ENCODE measurements around the gene PPM1K. TPM values are rescaled to one million over a fixed set of nuclear protein-coding genes. Genes with fewer than 3 reads are reported as not detected.

PPM1K gene
- total and polyA plus RNA-seq, 4 donors, result 5.2 to 45.9 (median 12.5) TPM

GRCh38 chr4:88227734-88228133, 56.6 kb downstream of the PPM1K start:
- H3K4me1 ChIP-seq (ENCODE audit: control insufficient read depth in 5 of 5, insufficient read depth in 5 of 5, low read length in 5 of 5), result peaks cover 0 to 24% (median 19%) of the 10 kb centered on the region in 5 donors
- no peak for DNase-seq
- no peak for ATAC-seq (ENCODE audit: insufficient read depth, low FRiP score)
- H3K4me3 ChIP-seq, result no peak overlapping the region
- H3K36me3 ChIP-seq (ENCODE audit: control insufficient read depth in 4 of 4, insufficient read depth in 4 of 4, low read length in 4 of 4), result no peaks in the 10 kb centered on the region
- TF ChIP-seq CTCF (IDR thresholded peaks at IDR 0.05; ENCODE audit: control extremely low read depth, extremely low read depth), result no peak
- 80 to 90% methylated on average over 2 of the region's 2 CpGs for WGBS, 2 donors
- H3K9ac ChIP-seq (ENCODE audit: insufficient read depth in 1 of 2, low read length in 2 of 2), result no peak overlapping the region
- H3K9me3 ChIP-seq (ENCODE audit: control insufficient read depth in 4 of 4, insufficient read depth in 3 of 4, low read length in 3 of 4), result no peaks in the 10 kb centered on the region
- H3K27me3 ChIP-seq (ENCODE audit: control insufficient read depth in 3 of 3, insufficient read depth in 3 of 3, low read length in 2 of 3), result no peaks in the 10 kb centered on the region
- no peak overlapping the region for H3K27ac ChIP-seq (ENCODE audit: low read depth in 1 of 2, low read length in 1 of 2)

- no peak for TF ChIP-seq CTCF (IDR thresholded peaks at IDR 0.05; ENCODE audit: control extremely low read depth, extremely low read depth)
- H3K4me3 ChIP-seq, result no peak overlapping the region
- no peak overlapping the region for H3K27ac ChIP-seq (ENCODE audit: low read depth in 1 of 2, low read length in 1 of 2)
- no peaks in the 10 kb centered on the region for H3K27me3 ChIP-seq (ENCODE audit: control insufficient read depth in 3 of 3, insufficient read depth in 3 of 3, low read length in 2 of 3)
- DNase-seq, result no peak
- H3K36me3 ChIP-seq (ENCODE audit: control insufficient read depth in 4 of 4, insufficient read depth in 4 of 4, low read length in 4 of 4), result no peaks in the 10 kb centered on the region
- WGBS, 2 donors, result 96% methylated on average over 1 of the region's 1 CpG
- ATAC-seq (ENCODE audit: insufficient read depth, low FRiP score), result no peak
- H3K9me3 ChIP-seq (ENCODE audit: control insufficient read depth in 4 of 4, insufficient read depth in 3 of 4, low read length in 3 of 4), result no peaks in the 10 kb centered on the region
- H3K4me1 ChIP-seq (ENCODE audit: control insufficient read depth in 5 of 5, insufficient read depth in 5 of 5, low read length in 5 of 5), result peaks cover 0 to 21% (median 19%) of the 10 kb centered on the region in 5 donors
- H3K9ac ChIP-seq (ENCODE audit: insufficient read depth in 1 of 2, low read length in 2 of 2), result no peak overlapping the region
Observed at GRCh38 chr4:88226143-88226542, 58.2 kb downstream of the PPM1K start.

DNA sequence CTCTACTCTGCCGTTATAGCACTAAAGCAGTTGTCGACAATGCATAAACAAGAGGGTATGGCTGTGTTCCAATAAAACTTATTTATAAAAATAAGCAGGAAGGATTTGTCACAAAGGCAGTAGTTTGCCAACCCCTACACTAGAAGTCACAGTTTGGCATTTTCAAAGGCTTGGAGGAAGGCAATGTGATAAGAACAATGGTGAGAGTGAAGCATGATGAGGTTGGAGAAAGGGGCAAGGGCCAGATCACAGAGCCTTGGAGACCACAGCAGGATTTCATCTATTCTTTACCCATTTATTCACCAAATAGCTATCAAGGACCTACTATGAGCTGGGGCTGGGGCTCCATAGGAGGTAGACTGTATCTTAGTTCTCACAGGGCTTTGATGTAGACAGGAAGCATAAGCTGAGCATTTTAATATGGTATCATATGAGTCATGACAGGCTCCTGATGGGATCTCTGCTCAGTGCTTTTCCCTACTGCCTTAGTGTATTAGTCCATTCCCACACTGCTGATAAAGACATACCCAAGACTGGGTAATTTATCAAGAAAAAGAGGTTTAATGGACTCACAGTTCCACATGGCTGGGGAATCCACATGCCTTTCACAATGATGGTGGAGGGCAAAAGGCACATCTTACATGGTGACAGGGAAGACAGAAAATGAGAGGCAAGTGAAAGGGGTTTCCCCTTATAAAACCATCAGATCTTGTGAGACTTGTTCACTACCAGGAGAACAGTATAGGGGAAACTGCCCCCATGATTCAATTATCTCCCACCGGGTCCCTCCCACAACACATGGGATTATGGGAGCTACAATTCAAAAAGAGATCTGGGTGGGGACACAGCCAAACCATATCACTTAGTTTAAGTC, 58.9 kb downstream of the PPM1K start:
- peak overlapping the region in 1 of 2 donors; percentile 67 for H3K27ac ChIP-seq (ENCODE audit: low read depth in 1 of 2, low read length in 1 of 2)
- 54 to 66% methylated on average over 3 of the region's 3 CpGs for WGBS, 2 donors
- H3K4me3 ChIP-seq, result no peak overlapping the region
- no peak overlapping the region for H3K9ac ChIP-seq (ENCODE audit: insufficient read depth in 1 of 2, low read length in 2 of 2)
- no peaks in the 10 kb centered on the region for H3K9me3 ChIP-seq (ENCODE audit: control insufficient read depth in 4 of 4, insufficient read depth in 3 of 4, low read length in 3 of 4)
- H3K4me1 ChIP-seq (ENCODE audit: control insufficient read depth in 5 of 5, insufficient read depth in 5 of 5, low read length in 5 of 5), result peaks cover 0 to 20% (median 17%) of the 10 kb centered on the region in 5 donors
- DNase-seq (peak; percentile 50 to 91 (median 89)), ATAC-seq (ENCODE audit: insufficient read depth, low FRiP score) (no peak)
- no peaks in the 10 kb centered on the region for H3K27me3 ChIP-seq (ENCODE audit: control insufficient read depth in 3 of 3, insufficient read depth in 3 of 3, low read length in 2 of 3)
- no peaks in the 10 kb centered on the region for H3K36me3 ChIP-seq (ENCODE audit: control insufficient read depth in 4 of 4, insufficient read depth in 4 of 4, low read length in 4 of 4)
- TF ChIP-seq CTCF (IDR thresholded peaks at IDR 0.05; ENCODE audit: control extremely low read depth, extremely low read depth), result no peak

All from lung (tissue), 12 donors.